ENCODE results near the gene ANTXR2.

ANTXR2 gene

DNA sequence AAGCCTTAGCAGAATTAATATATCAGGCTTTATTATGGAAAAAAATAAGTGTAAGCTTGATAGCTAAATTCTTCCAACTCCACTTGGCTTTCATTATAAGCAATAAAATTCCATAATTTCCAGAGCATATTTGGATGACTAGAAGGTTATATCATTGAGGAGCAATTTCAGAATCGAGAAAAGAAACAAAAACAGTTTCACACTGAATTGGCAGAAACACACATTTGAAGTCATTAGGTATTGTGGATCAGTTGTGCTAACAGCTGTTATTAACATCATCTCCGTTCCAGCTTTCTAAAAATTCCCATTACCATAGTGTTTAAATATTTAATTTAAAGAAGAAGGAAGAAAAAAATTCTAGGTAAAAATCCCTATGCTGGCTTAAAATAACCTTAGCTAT is 92.6 kb downstream of the ANTXR2 start:
- no peak for DNase-seq

DNA sequence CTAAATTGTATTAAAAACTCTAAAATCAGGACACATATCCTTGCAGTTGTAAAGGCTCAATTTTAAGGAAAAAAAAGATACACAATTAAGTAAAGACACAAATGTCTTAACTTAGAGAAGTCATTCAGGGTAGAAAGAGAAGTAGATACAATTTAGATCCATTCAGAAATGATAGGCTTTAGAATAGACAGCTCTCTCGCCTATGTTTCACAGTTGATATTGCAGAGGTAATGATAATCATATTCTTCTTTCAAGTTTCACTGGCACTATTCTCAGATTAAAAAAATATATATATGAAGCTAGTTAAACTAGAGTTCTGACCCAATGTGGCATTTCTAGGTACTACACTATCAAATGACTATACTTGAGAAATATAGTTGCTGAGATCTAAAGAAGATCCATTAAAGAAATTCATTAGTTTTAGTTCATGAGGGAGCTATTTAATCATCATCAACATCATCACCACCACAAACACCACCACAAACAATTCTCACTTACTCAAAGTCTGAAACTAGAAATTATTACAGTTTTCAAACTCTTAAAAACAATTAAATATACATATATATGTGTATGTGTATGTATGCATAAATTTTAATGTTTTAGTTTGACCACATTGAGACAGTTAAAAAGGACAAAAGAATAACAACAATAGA is 93.1 kb downstream of the ANTXR2 start:
- no peak for DNase-seq

DNA sequence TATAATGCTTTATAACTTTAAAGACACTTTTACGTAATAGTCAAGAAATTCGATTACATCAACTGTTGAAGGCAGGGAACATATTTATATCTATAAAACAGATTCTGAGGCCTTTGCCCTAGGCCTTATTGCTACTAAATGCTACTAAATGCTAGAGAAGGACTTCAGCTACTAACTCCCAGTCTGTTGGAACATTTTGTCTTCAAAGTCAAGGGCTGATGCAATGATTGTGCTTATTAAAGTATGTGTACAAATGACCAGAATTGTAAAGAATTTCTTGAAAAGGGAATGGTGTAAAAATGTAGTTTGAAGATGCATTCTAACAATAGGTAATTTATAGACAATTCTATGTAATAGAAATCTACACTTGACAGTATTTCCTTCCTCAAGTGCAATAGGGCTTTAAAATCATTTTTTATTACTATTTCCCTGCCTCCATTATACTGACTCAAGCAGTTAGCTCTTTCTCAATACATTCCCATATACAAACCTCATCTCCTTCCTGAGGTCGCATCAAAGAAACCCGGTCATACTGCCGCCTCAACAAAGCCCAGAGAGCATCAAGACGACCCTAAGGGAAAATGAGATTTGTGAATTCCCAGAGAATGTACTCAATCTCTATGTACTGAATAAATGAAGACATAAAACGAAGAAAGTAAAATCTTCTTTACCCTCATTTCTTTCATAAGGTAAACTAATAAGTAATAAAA is 95.7 kb downstream of the ANTXR2 start:
- DNase-seq = no peak

DNA sequence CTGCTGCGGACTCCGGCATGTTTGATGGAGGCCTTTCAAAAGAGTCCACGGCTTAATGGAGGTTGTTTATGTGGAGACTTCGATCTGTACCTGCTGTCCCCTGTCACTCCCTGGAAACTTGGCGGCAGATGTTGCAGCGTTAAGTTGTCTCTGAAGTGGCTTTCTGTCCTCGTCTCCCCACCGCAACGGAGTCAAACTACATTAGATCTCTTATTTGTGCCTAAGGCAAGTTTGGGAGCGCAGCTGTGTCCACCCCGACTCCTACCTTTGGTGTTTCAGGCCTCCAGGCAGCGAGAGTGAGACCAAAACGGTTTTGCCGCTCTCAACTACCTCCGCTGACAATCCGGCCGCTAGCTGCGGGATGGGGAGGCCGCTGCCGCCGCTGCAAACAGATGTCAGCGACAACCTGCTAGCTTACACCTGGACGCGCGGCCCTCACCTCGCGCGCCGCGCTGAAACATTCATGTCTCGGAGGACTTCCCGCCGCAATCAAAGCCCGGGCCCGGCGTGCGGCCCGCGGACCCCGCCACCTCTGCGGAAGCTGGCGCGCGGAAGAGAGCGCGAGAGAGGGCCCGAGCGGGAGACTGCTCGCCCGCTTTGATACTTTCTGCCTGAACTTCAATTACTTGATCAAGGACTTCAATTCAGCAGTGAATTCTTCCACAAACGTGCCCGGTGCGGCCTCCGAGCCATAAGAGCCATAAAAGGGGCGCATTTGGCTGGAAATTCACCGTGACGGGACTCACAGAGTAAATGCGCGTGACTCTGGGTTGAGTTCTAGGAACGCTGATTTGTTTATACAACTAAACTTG is 108.4 kb downstream of the ANTXR2 start:
- DNase-seq = no peak

DNA sequence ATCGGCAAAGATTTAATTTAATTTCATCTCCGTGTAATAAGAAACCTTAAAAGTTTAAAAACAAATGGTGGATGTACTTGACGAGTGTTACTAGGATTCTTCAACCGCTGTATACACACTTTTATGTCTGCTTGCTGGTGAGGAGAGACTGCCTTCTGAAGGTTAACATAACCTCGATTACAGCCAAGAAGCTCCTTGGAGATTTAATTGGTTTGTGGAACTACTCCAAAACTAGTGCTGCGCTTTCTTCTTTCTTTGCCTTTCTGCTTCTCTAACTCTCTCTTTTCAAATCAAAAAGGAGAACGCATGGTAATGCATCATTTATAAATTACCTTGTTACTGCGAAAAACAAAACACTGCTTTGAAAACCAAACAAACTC is 109.0 kb downstream of the ANTXR2 start:
- no peak for DNase-seq

DNA sequence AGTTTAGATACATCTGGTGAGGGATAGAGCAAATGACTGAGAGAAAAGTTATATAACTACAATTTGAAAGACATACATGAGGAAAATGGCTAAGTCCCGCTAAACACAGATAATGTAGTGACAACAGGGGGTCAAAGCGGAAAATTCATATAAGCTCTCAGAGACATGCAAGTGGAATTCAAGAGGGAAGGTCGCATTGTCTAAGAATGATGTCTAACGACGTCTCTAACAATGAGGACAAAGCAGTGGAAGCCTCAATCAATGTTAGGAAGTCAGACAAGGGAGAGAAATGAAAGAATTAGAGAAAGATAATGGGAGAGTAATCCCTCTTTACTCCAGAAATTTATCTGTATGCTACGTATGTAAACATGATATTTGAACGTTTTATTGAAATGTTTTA is 113.4 kb downstream of the ANTXR2 start:
- DNase-seq = no peak

DNA sequence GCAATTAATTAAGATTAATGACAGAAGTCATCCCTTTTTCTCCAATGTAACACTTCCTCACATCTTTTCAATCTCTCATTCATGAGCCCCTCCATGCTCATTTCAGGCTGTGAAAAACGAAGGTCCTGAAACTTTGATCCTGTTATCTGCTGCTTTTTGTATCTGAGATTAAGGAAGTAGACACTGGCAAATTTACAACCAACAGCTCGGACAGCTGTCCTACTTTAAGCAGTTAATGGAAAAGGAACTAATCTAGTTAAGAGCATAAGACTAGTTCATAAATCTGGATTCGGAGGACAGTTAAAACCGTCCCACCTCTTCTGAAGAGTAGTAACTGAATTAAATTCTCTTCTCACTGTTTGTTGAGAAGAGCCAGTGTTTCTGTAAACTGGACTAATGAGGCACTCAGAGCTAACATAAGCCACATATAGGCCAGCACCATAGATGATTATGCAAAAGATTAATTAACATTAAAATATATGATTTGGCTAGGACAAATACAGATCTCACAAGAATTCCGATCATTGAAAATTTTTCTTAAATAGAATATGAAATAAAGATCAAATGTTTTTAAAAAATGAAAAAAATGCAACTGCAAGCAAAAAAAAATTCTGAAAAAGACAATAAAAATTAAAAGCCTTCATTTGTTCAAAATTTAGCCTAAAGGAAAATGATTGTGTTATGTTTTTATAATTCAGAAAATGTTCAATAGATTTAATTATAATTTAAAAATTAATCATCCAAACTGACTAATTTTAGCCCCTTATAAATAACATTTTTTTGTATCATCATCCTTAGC is 114.4 kb downstream of the ANTXR2 start:
- no peak for DNase-seq

DNA sequence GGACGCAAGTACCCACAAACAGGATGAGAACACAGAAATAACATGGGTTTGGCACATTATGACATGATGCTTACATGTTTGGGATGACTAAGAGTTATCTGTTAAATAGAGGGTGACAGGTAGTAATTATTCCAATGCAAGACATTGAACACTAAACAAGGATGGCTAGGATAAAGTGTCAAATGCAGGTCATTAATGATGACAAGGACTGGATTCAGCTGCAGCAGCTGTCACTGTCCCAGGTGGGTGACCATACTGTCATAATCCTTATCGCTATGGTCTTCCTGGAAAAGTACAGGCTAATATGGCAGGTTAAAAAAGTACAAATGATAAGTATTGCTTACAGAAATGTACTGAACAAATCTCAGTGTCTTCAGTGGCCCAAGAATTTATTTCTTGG is 123.9 kb downstream of the ANTXR2 start:
- DNase-seq = no peak

DNA sequence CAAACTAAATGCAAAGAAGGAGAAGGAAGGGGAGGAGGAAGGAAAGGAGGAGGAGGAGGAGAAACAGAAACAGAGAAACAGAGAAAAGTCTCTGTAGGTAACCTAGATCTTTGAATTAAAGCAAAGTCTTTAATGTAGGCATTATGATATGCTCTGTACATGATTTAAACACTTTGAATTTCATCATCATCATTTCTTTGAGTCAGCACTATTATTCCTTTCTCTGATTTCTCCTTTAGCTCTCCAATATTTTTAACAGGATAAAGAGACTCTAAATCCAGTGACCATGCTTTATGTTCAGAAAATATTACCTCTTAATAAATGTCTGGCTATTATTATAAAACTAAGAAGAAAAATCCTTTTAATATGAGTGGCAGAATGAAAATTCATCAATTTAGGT is 124.3 kb downstream of the ANTXR2 start:
- DNase-seq = no peak

DNA sequence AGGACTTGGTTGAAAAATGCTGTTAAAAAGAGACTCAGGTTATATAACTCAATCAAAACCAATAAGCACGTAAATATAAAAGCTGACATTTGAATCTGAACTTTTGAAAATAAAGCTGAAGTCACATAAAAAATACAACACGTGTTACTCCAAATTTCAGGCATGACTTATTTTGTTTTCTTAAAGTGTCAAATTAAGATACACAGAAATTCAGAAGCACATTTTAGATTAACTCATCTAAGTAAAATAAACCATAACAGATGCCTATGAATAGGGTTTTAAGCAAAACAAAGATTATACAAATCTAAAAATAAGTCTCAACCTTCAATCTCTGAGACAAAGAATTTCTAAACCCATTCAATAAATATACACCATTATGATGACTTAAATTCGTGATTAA is 124.8 kb downstream of the ANTXR2 start:
- DNase-seq = no peak

DNA sequence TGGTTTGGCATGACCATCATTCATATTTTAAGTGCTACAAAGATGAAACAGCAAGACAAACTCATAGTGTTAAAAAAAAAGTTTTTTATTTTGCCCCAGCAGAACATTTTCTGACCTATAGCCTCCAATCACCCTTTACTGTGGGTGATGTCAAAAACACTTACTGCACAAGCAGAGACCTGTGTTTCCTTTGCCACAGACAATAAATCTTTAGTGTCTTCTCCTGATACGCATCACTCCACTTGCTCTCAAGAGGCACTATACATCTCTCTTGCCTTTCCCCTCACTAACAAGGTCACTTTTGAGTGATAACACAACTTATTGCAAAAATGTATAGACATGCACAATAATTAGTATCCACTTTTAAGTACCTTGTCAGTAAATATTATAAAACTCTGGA is 125.6 kb downstream of the ANTXR2 start:
- no peak for DNase-seq

DNA sequence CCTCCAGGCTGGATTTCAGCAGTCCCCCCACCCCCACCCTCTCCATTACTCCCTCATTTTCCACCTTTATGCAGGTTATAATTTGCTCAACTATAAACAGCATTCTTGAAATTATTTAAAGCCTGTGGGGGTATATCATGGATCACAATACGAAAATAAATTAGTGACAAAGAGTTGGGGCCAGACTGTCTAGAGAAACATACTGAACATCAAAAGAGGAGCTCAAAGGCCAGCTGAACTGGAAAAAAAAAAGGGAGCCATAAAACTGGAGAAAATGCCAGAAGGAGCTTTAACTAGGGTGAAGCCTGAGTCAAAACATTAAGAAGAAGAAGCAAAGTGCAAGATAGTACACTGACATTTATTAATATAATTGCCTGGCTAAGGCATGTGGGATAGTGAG is 137.8 kb downstream of the ANTXR2 start:
- DNase-seq = no peak

DNA sequence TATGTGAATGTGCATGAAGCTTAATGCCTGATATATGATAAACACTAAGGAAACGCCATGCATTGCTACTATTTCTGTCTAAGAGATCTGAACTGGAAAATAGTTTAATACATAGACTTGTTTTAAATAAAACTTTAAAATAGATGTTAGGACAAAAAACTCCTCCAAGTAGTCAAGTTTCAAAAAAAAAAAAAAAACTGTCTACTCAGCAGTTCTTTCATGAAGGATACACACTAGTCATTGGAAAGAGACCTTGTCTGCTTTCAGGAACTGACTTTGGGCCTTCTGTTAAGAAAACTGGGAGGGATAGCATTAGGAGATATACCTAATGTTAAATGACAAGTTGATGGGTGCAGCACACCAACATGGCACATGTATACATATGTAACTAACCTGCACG is 138.4 kb downstream of the ANTXR2 start:
- DNase-seq = no peak

DNA sequence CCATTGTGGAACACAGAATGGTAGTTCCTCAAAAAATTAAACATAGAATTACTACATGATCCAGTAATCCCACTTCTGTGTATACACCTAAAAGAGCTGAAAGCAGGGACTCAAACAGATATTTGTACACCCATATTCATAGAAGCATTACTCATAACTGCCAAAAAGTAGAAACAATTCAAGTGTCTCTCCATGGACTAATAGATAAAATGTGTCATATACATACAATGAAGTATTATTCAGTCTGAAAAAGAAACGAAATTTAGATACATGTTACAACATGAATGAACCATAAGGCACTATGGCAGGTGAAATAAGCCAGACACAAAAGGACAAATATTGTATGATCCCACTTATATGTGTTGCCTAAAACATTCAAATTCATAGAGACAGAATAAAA is 145.1 kb downstream of the ANTXR2 start:
- no peak for DNase-seq

DNA sequence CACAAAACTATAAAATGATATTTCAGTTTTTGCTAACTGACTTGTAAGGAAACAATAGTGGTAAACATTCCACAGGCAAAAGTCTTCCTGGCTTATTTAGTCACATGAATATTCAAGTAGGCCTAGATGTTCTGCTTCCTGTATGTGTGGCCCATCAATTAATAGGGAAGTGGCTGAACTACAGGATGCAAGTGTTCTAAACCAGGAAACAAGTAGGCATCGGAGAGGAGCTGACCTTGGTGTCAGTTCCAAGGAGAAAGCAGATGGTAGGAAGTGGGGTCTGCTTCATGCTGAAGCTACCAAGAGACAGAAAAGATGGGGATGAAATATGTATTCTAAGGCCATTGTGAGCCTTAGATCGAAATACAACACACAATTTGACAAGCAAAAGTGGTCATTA is 149.7 kb downstream of the ANTXR2 start:
- DNase-seq = no peak

DNA sequence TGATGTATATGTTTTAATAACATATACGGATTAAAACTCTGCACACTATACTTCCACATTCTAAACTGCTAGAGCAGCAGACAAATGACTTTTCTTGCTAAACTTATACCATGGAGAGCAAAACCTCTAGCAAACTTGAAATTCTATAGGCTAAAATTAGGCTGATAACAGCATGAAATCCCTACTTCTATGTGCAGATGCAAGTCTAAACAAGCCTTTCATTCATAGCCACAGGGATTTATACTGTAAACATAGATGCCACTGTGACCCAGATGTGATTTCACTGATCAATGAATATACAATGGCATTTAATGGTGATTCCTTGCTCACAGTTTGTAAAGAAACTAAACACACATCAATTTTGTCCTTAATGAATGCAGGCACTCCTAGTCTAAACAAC is 151.0 kb downstream of the ANTXR2 start:
- no peak for DNase-seq

DNA sequence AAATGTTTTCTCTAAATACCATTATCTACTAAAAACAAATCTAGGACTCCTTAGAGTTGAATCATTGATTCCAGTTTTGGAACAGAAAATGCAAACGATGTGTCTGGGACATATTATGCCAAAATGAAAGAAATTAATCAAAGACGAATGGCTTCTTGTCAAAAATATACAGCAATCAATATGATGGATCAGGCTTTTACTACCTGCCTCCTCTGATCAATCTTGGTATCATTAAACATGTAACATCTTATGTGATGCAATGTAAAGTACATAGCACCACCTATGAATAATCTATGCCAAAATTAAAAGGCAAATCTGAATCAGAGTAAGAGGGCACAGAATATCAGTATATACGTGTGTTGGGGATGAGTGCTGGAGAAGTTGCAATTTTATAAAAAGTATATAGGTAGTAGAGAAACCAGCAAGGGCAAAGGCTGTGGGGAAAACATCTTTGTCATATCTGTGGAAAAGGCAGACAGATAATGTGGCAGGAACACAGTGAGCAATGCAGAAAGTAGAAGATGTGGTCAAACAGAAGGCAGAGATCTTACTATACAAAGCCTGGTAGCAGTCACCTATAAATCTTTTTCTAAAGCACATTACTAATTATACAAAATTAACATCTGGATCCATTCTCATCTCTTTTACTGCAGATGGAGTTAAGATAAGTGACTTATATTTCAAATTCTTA is 152.7 kb downstream of the ANTXR2 start:
- DNase-seq = no peak

DNA sequence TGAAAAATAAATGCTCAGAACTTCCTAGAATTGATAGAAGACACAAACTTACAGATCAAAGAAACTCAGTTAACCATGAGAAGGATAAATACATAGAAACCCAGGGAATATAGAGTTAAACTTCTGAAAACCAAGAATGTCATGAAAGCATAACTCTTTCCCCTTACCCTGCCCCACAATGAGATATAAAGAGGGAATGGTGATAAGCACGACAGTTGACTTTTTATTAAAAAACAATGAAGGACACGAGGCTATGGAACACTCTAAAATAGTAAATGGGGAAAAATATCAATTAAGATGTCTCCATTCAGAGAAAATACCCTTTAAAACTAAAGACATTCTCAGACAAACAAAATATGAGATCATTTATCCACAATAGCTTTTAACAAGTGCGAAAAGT is 154.7 kb downstream of the ANTXR2 start:
- no peak for DNase-seq

DNA sequence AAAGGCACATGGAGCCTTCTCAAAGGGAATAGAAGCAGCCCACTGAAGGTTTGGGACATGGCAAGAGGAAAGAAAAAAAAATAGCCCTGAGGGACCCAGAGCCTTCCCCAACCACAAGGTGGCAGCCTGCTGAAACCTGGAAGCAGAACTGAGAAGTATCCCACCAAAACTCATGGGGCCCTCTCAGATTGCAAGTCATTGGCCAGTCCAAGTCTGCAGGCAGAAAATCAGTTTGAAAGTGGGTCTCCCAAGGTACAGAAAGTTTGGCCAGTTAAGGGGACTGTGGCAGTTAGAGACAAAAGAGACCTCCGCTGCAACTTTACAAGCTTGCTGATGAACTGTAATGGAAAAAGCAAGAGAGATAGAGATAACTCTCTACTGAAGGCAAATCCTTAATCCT is 155.8 kb downstream of the ANTXR2 start:
- peak; percentile 45 for DNase-seq

DNA sequence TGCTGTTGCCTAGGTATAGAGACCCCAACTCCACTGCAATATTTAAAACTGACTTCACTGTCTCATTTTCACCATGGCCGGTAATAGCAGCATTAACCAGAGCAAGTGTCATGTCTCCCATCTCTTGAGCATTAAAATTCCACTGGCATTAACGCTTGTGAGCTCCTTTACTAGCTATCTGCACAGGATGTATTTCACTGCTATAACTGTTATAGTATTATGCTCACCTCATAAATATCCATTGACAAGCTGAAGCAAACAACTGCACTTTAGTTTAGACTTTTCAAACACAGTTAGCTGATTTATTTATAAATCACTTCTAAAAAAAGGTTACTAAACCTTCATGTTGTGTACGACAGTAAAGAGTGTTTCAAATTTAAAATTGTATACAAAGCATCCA is 157.8 kb downstream of the ANTXR2 start:
- no peak for DNase-seq

DNA sequence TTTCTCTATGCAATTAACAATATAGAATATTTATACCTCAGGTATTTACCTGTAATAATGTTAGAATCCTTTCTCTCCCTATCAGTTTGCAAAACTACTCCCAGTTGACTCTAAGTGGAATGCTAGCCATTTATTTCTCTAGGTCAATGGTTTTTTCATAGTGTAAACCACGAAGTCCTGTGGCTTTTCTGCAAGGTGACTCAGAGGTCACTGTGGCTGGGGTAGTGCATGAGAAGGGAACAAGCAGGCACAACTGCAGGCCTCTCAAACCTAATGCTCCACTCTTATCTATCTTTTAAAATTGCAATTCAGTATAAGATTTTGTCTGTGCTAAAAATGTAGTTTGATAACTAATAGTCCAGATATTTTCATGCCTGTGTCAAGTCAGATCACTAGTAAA is 159.4 kb downstream of the ANTXR2 start:
- no peak for DNase-seq

DNA sequence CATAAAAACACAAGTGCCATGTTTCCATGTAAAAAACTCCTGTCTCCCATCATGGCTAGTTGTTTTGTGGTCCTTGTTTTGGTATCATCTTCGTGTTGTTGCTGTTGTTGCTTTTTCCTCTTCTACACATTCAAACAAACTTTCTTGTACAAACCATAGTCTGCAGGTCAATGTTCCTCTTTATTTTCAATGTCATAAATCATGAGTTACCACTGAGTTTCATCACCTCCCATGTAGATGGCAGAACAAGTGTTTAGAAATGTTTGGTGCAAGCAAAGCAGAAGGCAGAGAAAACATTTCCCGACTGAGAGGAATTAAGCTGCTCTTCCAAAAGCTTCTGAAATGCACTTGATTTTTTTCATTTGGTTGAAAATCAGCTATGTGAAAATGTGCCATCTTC is 166.0 kb downstream of the ANTXR2 start:
- DNase-seq = no peak

DNA sequence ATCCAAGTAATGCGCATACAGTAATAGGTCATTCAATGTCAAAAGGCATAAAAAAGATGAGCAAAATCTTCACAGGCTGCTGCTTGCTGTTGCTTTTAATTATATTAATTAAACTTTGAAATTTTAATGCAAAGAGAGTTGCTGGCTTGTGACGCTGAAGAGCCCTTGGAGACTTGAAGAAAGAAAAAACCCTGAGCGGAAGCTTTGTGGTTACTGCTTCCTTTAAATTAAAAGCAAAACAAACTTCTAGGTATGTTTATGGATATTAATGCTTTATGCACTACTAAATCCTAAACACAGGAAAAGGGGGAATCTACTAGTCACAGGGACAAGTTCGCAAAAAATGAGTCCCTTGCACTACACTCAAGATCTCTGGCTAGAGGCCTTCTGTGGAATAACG is 166.7 kb downstream of the ANTXR2 start:
- DNase-seq = no peak

Data from activated naive CD4-positive, alpha-beta T cell treated with anti-CD3 and anti-CD28 coated beads, Interleukin-2, amount 50 U/mL, for 16 hours (primary cell).